CD4-positive, alpha-beta T cell treated with Interleukin-15 for 4 hours (primary cell): ENCODE results near the gene JHY.

Experiments
- DNase-seq: peaks from one replicate; pipeline ENCODE4 v3.0.0-alpha.2; 2020; ENCODE audit warnings: low spot score

The JHY gene

GRCh38 chr11:122871302-122871701, 11.3 kb upstream of the JHY start:
- no peak for DNase-seq

- no peak for DNase-seq
Observed at GRCh38 chr11:122872046-122872445, 10.5 kb upstream of the JHY start.

- DNase-seq: no peak
Observed at GRCh38 chr11:122874991-122875390, 7.6 kb upstream of the JHY start.

GRCh38 chr11:122877732-122878131, 4.8 kb upstream of the JHY start:
- DNase-seq: no peak

- no peak for DNase-seq
Observed at GRCh38 chr11:122879785-122880184, 2.8 kb upstream of the JHY start.

GRCh38 chr11:122882857-122883645, 492 bp downstream of the JHY start:
- peak; percentile 52 for DNase-seq

- DNase-seq: peak; percentile 16
Observed at GRCh38 chr11:122883646-122883979, 1.1 kb downstream of the JHY start.

GRCh38 chr11:122888162-122888561, 5.6 kb downstream of the JHY start:
- no peak for DNase-seq

- no peak for DNase-seq
Observed at GRCh38 chr11:122893131-122893530, 10.6 kb downstream of the JHY start.

GRCh38 chr11:122895563-122895962, 13.0 kb downstream of the JHY start:
- no peak for DNase-seq

GRCh38 chr11:122897606-122898210, 15.1 kb downstream of the JHY start:
- no peak for DNase-seq

- no peak for DNase-seq
Observed at GRCh38 chr11:122898799-122899198, 16.2 kb downstream of the JHY start.

GRCh38 chr11:122900587-122901202, 18.1 kb downstream of the JHY start:
- DNase-seq: no peak

GRCh38 chr11:122902951-122903350, 20.4 kb downstream of the JHY start:
- no peak for DNase-seq

- no peak for DNase-seq
Observed at GRCh38 chr11:122910775-122911174, 28.2 kb downstream of the JHY start.

- no peak for DNase-seq
Observed at GRCh38 chr11:122917311-122917710, 34.8 kb downstream of the JHY start.

GRCh38 chr11:122918734-122919133, 36.2 kb downstream of the JHY start:
- no peak for DNase-seq

GRCh38 chr11:122920579-122920978, 38.0 kb downstream of the JHY start:
- DNase-seq: no peak

- DNase-seq: no peak
Observed at GRCh38 chr11:122922893-122923292, 40.3 kb downstream of the JHY start.

- DNase-seq: no peak
Observed at GRCh38 chr11:122923302-122923701, 40.7 kb downstream of the JHY start.

- no peak for DNase-seq
Observed at GRCh38 chr11:122931510-122931909, 49.0 kb downstream of the JHY start.

GRCh38 chr11:122933416-122933815, 50.9 kb downstream of the JHY start:
- no peak for DNase-seq

GRCh38 chr11:122937983-122938382, 55.4 kb downstream of the JHY start:
- DNase-seq: no peak

- no peak for DNase-seq
Observed at GRCh38 chr11:122938557-122938956, 56.0 kb downstream of the JHY start.
